NCI-H1048 (cell line): ENCODE measurements around the gene PDE4DIP.
"Not testable (repeated sequence)": the region's sequence is repeated elsewhere in the genome, so short reads cannot be mapped to it uniquely, and the experiment has no call there.

Experiments used
- DNase-seq: peaks from one replicate; lab custom pipeline; 2025; lab: John Stamatoyannopoulos, UW

Gene PDE4DIP

DNA sequence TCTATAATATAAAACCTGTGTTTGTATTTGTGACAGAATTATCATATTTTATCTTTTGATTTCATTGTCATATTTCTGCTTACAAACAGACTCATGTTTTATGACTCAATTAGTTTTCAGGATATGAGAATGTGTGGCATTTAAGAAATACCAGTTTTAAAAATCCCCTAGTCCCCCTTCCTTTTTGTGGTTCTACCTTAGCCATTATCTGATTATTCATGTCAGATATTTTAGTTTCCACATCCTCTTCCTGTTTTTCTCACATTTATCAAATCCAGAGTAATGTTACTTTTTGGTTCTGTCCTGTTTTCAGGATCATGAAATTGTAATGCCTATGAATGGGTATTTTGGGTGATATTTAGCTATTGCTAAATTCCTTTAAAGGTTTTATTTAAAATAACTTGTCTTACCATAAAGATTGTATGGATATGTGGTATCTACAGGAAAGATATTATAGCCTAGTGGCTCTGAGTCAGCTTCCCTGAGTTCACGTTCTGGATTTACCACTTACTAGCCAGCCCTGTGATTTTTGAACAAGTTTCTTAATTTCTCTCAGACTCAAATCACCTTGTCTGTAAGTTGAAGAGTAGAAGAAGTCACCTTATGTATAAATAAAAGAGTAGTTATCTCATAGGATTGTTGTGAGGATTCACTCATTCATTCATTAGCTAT, 131.8 kb downstream of the PDE4DIP start:
- DNase-seq = not testable (repeated sequence)

DNA sequence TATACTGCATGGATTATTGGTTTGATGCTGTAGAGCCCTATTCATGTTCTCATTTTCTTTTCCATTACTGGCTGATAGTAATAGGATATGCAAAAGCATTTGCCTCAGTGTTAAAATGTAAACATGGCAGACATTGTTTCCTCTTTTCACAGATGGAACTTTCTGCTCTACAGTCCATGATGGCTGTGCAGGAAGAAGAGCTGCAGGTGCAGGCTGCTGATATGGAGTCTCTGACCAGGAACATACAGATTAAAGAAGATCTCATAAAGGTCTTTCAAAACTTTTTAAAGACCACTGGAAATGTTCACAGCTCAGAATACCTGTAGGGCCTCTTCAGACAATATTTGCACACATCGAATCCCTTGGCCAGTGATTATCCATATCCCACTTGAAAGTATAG, 133.6 kb downstream of the PDE4DIP start:
- DNase-seq = not testable (repeated sequence)

- not testable (repeated sequence) for DNase-seq
Measured at GRCh38 chr1:148989378-148989777, 145.2 kb downstream of the PDE4DIP start.

GRCh38 chr1:148990233-148990788, 146.1 kb downstream of the PDE4DIP start:
- not testable (repeated sequence) for DNase-seq

DNA sequence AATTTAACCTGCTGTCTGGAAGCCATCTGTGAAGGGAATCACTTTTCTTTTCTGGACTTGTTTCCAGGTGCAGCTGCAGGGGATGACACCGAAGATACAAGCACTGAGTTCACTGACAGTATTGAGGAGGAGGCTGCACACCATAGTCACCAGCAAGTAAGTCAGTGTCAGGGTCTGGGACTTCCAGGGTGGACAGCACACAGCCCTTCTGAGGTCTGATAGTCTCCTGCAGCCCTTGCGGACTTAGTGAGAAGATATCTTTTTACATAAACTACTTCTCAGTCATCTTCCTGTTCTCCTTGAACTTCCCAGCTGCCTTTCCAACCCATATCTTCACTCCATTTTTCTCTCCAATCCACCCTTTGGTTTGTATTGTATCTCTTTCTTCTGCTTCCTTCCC, 147.6 kb downstream of the PDE4DIP start:
- not testable (repeated sequence) for DNase-seq

GRCh38 chr1:148992364-148992763, 148.1 kb downstream of the PDE4DIP start:
- DNase-seq = not testable (repeated sequence)

DNA sequence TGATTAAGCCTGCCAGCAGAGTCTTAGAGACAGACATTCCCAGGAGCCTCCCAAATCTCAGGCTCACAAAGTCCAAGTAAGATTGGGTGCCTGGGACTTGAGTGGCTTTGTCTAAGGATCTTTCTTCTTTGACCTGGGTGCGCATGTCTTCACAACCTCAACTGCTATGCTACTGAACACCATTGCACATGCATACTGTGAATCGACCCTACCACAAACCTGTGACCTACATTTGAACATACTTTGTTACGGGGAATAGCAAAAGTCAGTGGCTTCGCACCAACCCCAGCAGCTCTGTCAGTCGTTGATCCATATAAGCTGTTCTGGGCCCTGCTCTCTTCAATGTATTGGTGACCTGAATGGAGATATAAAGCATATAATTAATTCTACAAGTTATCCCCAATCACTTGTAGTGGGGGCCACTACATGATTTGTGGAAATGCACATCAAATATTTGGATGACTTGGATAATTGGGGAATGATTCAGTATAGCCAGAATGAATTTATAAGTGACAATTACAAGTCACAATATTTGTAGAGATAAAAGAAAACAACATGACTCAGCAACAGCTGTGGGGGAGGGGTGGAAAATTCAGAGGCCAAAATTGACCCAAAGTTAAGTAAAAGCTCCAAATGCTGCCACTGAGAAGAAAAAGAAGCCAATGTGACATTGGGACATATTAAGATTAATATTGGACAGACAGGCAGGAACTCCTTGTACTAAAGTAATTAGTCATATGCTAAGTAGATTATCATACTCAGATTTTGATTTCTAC, 152.4 kb downstream of the PDE4DIP start:
- DNase-seq = not testable (repeated sequence)

GRCh38 chr1:148997405-148997804, 153.2 kb downstream of the PDE4DIP start:
- not testable (repeated sequence) for DNase-seq

DNA sequence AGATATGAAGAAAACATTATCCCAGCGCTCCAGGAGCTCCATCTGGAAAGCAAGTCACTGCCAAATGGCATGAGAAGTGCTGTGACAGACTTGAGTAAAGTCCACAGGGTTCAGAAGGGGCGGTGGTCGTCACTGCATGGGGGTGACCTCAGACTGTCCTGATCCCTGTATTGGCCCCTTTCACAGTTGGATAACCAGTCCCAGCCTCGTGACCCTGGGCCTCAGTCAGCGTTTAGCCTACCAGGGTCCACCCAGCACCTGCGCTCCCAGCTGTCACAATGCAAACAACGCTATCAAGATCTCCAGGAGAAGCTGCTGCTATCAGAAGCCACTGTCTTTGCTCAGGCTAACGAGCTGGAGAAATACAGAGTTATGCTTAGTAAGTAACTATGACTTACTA, 158.4 kb downstream of the PDE4DIP start:
- not testable (repeated sequence) for DNase-seq

DNA sequence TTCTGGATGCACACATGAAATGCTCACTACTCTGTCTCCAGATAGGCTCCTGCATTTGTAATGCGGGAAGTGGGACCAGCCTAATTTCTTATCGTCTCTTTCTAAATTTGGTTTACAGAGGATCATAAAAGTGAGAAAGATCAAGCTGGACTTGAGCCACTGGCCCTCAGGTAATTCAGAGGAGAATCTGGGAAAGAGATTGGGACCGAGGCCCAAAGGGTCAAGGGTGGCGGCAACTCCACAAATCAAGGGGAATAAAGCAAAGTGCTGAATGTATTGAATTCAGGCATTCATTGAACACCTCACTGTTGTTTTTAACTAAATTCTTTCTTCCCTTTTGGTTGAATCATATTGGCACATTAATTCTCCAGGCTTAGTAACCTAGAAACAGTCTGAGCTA, 164.1 kb downstream of the PDE4DIP start:
- not testable (repeated sequence) for DNase-seq

DNA sequence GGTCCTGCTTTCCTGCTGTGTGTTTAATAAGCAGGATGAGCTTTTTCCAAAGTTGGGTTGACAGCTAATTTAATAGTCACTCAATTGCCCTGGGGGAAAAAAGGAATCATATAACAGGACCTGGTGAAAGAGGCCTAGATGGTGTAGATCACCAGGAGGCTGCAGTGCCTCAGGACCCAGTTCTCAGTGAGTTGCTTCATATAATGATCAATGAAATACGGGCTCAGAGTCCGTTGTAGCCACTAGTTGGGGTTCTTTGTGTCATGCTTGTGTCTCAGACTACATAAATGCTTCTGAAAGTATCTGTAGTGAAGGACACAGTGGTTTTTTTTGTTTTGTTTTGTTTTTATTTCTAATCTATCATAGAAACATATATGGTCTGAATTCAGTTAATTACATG, 164.5 kb downstream of the PDE4DIP start:
- DNase-seq = not testable (repeated sequence)

- not testable (repeated sequence) for DNase-seq
Measured at GRCh38 chr1:149009761-149010160, 165.5 kb downstream of the PDE4DIP start.

DNA sequence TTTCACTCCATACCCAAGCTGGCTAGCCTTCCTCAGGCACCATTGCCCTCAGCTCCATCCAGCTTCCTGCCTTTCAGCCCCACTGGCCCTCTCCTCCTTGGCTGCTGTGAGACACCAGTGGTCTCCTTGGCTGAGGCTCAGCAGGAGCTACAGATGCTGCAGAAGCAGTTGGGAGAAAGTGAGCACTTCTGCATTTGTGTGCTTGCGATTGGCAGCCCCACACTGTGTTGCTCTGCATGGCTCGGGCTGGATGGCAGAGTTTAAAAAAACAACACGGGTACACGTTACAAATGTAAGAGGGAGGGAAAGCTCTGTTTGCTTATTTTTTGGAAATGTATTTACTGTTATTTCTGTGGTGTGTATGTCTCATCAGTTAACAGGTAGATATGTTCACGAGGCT, 168.4 kb downstream of the PDE4DIP start:
- not testable (repeated sequence) for DNase-seq

- DNase-seq = not testable (repeated sequence)
Measured at GRCh38 chr1:149013513-149013912, 169.3 kb downstream of the PDE4DIP start.

GRCh38 chr1:149015522-149015921, 171.3 kb downstream of the PDE4DIP start:
- DNase-seq = not testable (repeated sequence)

DNA sequence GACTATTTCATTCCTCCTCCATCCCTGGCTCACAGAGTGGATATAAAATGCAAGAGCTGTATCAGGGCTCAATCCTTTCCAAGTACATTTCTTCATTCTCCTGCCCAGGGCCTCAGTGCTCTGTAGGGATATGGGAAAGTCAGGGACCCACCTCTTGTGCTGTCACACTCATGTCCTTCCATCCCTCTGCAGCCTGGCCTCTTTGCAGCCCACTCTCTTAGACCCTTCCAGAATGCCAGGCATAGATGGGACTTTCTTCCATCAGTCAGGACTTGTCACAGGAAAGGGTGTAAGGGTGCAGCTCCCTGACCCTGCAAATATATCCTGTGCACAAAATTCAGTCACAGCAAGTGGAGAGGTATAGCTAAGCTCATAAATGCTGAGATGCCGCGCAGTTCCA, 172.4 kb downstream of the PDE4DIP start:
- DNase-seq = not testable (repeated sequence)

GRCh38 chr1:149018577-149018976, 174.3 kb downstream of the PDE4DIP start:
- not testable (repeated sequence) for DNase-seq

DNA sequence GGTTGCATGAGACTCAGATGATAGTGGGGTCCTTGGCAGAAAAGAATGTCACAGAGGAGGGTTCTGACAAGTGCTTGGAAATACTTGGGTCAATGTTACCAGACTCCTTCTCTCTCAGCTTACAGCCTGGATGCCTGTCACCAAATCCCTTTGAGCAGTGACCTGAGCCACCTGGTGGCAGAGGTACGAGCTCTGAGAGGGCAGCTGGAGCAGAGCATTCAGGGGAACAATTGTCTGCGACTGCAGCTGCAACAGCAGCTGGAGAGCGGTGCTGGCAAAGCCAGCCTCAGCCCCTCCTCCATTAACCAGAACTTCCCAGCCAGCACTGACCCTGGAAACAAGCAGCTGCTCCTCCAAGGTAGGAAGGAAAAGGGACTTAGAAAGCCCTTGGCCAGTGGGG, 180.1 kb downstream of the PDE4DIP start:
- not testable (repeated sequence) for DNase-seq

- not testable (repeated sequence) for DNase-seq
Measured at GRCh38 chr1:149033916-149034315, 189.7 kb downstream of the PDE4DIP start.

DNA sequence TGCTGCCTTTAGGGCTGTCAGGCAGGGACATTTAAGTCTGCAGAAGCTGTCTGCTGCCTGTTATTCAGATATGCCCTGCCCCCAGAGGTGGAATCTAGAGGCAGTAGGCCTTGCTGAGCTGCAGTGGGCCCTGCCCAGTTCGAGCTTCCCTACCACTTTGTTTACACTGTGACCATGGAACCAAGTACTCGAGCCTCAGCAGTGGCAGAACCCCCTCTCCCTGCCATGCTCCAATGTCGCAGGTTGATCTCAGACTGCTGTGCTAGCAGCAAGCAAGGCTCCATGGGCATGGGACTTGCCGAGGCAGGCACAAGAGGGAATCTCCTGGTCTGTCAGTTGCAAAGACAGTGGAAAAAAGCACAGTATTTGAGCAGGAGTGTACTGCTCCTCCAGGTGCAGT, 198.8 kb downstream of the PDE4DIP start:
- not testable (repeated sequence) for DNase-seq

GRCh38 chr1:149064611-149065010, 220.4 kb downstream of the PDE4DIP start:
- not testable (repeated sequence) for DNase-seq

GRCh38 chr1:149075505-149076127, 231.4 kb downstream of the PDE4DIP start:
- not testable (repeated sequence) for DNase-seq
